Mucosa of rectum (tissue), 2 donors: ENCODE data around the gene GPD1L.

Experiments
- H3K27ac ChIP-seq, 2 donors: one replicate each; pipeline ENCODE4 v1.7.0; 2013; ENCODE audit warnings: inconsistent platforms in 2 of 2, low read depth in 2 of 2, low read length in 2 of 2
- H3K27me3 ChIP-seq, 2 donors: one replicate each; pipeline ENCODE4 v1.7.0; 2013; ENCODE audit warnings: low read length in 2 of 2; ENCODE audit not compliant: control insufficient read depth in 2 of 2, insufficient read depth in 2 of 2
- H3K36me3 ChIP-seq, 2 donors: one replicate each; pipeline ENCODE4 v1.7.0; 2013; ENCODE audit warnings: low read length in 2 of 2; ENCODE audit not compliant: control insufficient read depth in 2 of 2, insufficient read depth in 2 of 2
- H3K4me1 ChIP-seq, 2 donors: one replicate each; pipeline ENCODE4 v1.7.0; 2013; ENCODE audit warnings: low read length in 2 of 2, mild to moderate bottlenecking in 1 of 2; ENCODE audit not compliant: control insufficient read depth in 2 of 2, insufficient read depth in 2 of 2
- H3K4me3 ChIP-seq, 2 donors: one replicate each; pipeline ENCODE4 v1.7.0; 2013; ENCODE audit warnings: low read length in 2 of 2
- H3K9ac ChIP-seq, 2 donors: one replicate each; pipeline ENCODE4 v1.7.0; 2013; ENCODE audit warnings: low read length in 2 of 2, low read depth in 1 of 2, mild to moderate bottlenecking in 1 of 2
- H3K9me3 ChIP-seq, 2 donors: one replicate each; pipeline ENCODE4 v1.7.0; 2013; ENCODE audit warnings: low read length in 2 of 2; ENCODE audit not compliant: control insufficient read depth in 2 of 2
- donor health status: healthy.
- donor health status: Normal muscosa, but diverticular disease.

The GPD1L gene

DNA sequence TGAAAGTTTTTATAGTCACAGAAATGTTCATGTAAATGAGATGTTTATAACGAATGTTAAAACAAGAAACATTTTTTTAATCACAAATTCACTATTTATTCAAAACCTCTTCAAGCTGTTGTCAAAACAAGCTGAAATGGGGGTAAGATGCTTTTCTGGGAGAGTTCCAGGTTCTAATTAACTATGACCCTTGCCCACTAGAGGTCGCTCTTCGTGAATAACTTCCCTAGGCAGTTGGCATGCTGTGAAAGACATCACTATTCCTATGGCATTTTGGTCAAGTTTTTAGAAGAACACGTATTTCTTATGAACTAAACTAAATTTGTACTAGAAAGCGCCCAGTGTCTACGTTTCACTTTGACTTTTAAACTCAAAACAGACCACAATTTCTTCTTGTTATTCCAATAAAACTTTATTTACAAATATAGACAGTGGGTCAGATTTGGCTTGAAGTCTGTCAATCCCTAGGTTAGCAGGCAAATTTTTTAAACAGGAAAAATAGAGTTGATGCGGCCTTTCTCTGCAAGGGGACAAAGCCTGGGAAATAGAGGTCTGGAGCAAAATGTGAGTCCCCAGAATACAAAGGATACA, 69.3 kb downstream of the GPD1L start:
- H3K36me3 ChIP-seq, result no peaks in the 10 kb centered on the region
- no peaks in the 10 kb centered on the region for H3K27me3 ChIP-seq
- H3K27ac ChIP-seq, result no peak overlapping the region
- no peak overlapping the region for H3K4me3 ChIP-seq
- no peak overlapping the region for H3K9ac ChIP-seq
- H3K4me1 ChIP-seq, result peaks cover 0 to 3% of the 10 kb centered on the region in 2 donors
- no peaks in the 10 kb centered on the region for H3K9me3 ChIP-seq

DNA sequence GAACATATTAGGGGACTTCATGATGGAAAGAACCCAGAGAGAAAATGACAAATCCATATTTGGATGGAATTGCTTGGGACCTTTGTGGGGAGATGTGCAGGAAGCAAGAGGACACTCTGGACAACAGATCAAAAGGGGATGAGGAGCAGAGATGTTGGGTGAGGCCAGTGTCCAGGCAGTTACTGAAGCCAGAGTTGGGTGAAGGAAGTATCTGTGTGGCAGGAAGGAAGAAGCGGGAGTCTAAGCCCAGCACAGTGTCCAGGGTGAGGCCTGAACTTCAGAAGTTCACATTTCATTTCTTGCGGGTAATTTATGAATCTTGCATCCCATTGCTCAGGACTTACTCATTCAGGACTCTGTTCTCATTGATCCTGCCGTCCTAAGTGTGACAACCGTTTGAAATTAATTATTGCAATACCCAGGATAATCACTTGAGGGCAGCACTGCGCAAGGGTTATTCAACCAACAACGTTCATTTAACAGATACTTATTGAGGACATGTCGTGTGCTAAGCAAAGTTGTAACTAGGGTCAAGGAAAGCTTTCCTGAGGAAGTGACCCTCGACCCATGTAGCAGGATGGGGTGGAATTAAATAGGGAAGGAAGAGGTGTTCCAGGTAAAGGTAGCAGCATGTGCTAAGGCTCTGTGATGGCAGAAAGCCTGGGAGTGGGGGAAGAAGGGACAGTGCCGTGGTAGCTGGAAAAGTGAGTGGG, 70.7 kb downstream of the GPD1L start:
- H3K9ac ChIP-seq, result no peak overlapping the region
- H3K27me3 ChIP-seq, result no peaks in the 10 kb centered on the region
- H3K4me1 ChIP-seq, result peaks cover 0 to 3% of the 10 kb centered on the region in 2 donors
- no peaks in the 10 kb centered on the region for H3K9me3 ChIP-seq
- no peaks in the 10 kb centered on the region for H3K36me3 ChIP-seq
- no peak overlapping the region for H3K4me3 ChIP-seq
- H3K27ac ChIP-seq, result no peak overlapping the region

DNA sequence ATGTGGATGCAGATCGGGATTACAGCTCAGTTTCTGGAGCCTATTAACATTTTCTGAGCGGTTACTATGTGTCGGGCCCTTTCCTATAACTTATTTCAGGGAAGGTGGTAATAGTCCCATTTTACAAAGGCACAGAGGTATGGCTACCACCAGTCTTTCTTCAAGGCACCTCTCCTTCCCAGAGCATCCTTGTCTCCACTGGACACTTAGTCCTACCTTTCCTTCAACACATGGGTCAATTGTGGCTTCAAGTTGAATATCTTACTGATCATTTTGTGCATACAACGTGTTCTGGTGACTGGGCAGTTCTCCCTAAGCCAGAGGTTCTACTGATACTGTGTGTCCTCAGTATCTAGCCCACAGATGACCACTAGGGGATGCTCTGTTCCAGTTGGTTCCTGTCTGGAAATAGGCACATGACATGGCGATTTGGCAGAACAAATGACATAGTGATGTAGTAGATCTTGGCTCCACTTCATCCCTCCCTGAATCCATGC, 71.3 kb downstream of the GPD1L start:
- Histone ChIP-seq H3K36me3 (no peaks in the 10 kb centered on the region), H3K4me3 (no peak overlapping the region), H3K9me3 (no peaks in the 10 kb centered on the region), H3K27me3 (no peaks in the 10 kb centered on the region), H3K27ac (no peak overlapping the region), H3K9ac (no peak overlapping the region), H3K4me1 (peaks cover 0 to 3% of the 10 kb centered on the region in 2 donors)

DNA sequence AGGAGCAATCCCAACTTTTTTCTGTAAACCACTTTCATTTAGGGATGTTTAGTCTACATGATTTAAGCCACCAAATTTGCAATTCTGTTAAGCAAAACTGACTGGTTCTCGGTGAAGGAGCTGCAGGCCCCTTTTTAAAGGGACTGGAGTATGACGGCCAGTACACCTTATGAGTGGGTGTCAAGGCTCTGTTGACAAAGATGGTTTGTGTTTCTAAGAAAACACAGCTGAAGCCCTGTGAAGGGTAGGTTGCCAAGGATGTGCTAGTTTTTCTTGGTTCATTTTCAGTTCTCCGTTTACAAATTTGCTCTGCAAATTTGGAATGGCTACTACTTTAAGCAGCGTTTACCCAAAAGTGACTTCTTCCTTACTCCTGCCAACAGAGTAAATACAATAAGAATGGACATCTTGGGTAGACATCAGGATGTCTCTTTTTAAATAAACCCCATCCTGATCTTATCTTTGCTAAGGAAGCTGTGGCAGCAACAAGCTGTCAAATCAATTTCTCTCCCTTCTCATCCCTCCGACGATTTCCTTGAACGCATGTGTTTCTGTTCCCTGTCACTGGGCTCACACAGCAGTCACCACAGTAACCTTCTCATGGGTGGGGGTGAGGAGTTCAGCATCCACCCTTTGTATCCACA, 73.8 kb downstream of the GPD1L start:
- H3K27ac ChIP-seq, result no peak overlapping the region
- H3K36me3 ChIP-seq, result no peaks in the 10 kb centered on the region
- H3K4me3 ChIP-seq, result no peak overlapping the region
- H3K27me3 ChIP-seq, result no peaks in the 10 kb centered on the region
- H3K9me3 ChIP-seq, result no peaks in the 10 kb centered on the region
- peaks cover 0 to 3% of the 10 kb centered on the region in 2 donors for H3K4me1 ChIP-seq
- H3K9ac ChIP-seq, result no peak overlapping the region

DNA sequence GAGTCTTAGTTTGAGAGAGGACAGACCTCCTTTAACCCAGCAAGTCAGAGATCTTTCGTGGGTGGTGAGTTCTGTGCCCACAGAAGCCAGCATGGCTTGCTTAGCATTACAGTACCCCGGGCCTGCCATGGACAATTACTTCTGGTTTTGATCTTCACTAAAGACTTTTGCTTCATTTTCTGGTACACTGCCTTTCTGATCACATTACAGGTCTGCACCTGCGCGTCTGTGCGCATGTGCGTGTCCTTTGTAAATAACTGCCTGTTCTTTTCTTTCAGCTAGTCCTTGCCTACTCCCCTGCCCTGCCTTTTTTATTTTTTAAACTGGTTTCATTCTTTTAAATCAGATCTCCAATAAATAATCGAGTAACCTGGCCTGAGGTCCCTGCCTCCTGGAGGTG, 74.9 kb downstream of the GPD1L start:
- Histone ChIP-seq H3K4me1 (peaks cover 0 to 3% of the 10 kb centered on the region in 2 donors), H3K9me3 (no peaks in the 10 kb centered on the region), H3K27ac (no peak overlapping the region), H3K9ac (no peak overlapping the region), H3K4me3 (no peak overlapping the region), H3K27me3 (no peaks in the 10 kb centered on the region), H3K36me3 (no peaks in the 10 kb centered on the region)

GRCh38 chr3:32181796-32182195, 75.4 kb downstream of the GPD1L start:
- H3K27ac ChIP-seq, result no peak overlapping the region
- no peaks in the 10 kb centered on the region for H3K36me3 ChIP-seq
- no peak overlapping the region for H3K4me3 ChIP-seq
- H3K4me1 ChIP-seq, result peaks cover 0 to 3% of the 10 kb centered on the region in 2 donors
- no peaks in the 10 kb centered on the region for H3K27me3 ChIP-seq
- H3K9me3 ChIP-seq, result no peaks in the 10 kb centered on the region
- no peak overlapping the region for H3K9ac ChIP-seq

DNA sequence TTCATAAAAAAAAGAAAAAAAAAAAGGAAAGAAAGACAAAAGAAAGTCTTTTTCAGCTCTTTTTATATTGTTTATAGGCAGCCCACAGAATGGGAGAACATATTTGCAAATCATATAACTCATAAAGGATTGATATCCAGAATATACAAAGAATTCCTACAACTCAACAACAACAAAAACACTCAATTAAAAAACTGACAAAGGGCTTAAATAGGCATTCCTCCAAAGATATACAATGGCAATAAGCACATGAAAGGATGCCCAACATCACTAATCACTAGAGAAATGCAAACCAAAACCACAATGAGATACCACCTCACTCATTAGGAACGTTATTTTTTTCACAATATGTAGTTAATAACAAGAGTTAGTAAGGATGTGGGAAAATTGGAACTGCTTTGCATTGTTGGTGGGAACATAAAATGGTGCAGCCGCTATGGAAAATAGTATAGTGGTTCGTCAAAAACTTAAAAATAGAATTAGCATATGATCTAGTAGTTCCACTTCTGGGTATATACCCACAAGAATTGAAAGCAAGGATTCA, 77.8 kb downstream of the GPD1L start:
- no peak overlapping the region for H3K4me3 ChIP-seq
- no peak overlapping the region for H3K27ac ChIP-seq
- no peaks in the 10 kb centered on the region for H3K27me3 ChIP-seq
- no peaks in the 10 kb centered on the region for H3K4me1 ChIP-seq
- H3K36me3 ChIP-seq, result no peaks in the 10 kb centered on the region
- H3K9me3 ChIP-seq, result no peaks in the 10 kb centered on the region
- no peak overlapping the region for H3K9ac ChIP-seq

DNA sequence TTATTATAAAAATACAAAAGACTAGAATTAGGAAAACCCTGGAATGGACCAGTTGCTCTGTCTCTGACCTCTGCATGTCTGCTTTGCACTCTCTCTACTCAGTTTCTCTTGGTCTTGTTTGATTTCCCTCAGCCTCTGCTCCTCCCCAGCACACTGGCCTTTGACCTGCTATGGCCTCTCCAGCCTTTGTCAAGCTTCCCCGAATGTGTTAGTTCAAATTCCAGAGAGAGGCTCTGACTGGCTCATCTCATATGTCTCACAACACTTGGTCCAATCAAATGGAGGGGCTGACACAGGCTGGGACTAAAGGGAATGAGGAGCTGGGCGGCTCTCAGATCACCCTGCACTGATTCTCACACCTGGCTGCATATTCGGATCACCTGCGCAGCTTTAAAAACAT, 79.7 kb downstream of the GPD1L start:
- H3K9me3 ChIP-seq, result no peaks in the 10 kb centered on the region
- H3K36me3 ChIP-seq, result no peaks in the 10 kb centered on the region
- no peak overlapping the region for H3K4me3 ChIP-seq
- H3K27ac ChIP-seq, result no peak overlapping the region
- H3K27me3 ChIP-seq, result no peaks in the 10 kb centered on the region
- no peaks in the 10 kb centered on the region for H3K4me1 ChIP-seq
- no peak overlapping the region for H3K9ac ChIP-seq

DNA sequence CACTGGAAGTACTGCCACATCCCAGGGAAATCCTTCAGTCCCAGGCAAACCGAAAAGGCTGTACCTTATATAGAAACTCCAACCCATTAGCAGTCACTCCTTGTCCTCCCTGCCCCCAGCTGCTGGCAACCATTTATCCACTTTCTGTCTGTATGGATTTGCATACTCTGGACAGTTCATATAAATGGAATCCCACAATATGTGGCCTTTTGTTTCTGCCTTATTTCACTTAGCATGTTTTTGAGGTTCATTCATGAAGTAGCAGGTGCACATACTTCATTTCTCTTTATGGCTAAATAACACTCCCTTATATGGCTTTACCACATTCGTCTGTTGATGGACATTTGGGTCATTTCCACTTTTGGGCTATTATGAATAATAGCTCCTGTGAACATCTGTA, 80.5 kb downstream of the GPD1L start:
- Histone ChIP-seq H3K4me3 (no peak overlapping the region), H3K36me3 (no peaks in the 10 kb centered on the region), H3K9ac (no peak overlapping the region), H3K27me3 (no peaks in the 10 kb centered on the region), H3K9me3 (no peaks in the 10 kb centered on the region), H3K4me1 (no peaks in the 10 kb centered on the region), H3K27ac (no peak overlapping the region)

- no peak overlapping the region for H3K9ac ChIP-seq
- H3K4me3 ChIP-seq, result no peak overlapping the region
- H3K36me3 ChIP-seq, result no peaks in the 10 kb centered on the region
- H3K27ac ChIP-seq, result no peak overlapping the region
- H3K4me1 ChIP-seq, result no peaks in the 10 kb centered on the region
- no peaks in the 10 kb centered on the region for H3K9me3 ChIP-seq
- H3K27me3 ChIP-seq, result no peaks in the 10 kb centered on the region
These were observed 83.3 kb downstream of the GPD1L start for GRCh38 chr3:32189693-32190092.
